ENCODE results near the gene SH3GLB2.
"Not testable (repeated sequence)": the region's sequence is repeated elsewhere in the genome, so short reads cannot be mapped to it uniquely, and the experiment has no call there.

Gene SH3GLB2

GRCh38 chr9:129013674-129014073 lies 14.5 kb downstream of the SH3GLB2 start:
- no peak for DNase-seq

- no peak for DNase-seq
Measured at GRCh38 chr9:129012893-129013448, 15.2 kb downstream of the SH3GLB2 start.

GRCh38 chr9:129012343-129012742 lies 15.8 kb downstream of the SH3GLB2 start:
- no peak for DNase-seq

GRCh38 chr9:129011761-129012181 lies 16.4 kb downstream of the SH3GLB2 start:
- DNase-seq = no peak

- DNase-seq = no peak
Measured at GRCh38 chr9:129011170-129011569, 17.0 kb downstream of the SH3GLB2 start.

GRCh38 chr9:129010267-129010975 lies 17.7 kb downstream of the SH3GLB2 start:
- no peak for DNase-seq

- no peak for DNase-seq
Measured at GRCh38 chr9:129009584-129010141, 18.5 kb downstream of the SH3GLB2 start.

GRCh38 chr9:129008986-129009583 lies 19.0 kb downstream of the SH3GLB2 start:
- DNase-seq = no peak

- DNase-seq = no peak
Measured at GRCh38 chr9:129008469-129008965, 19.6 kb downstream of the SH3GLB2 start.

- DNase-seq = peak in 1 of 2 experiments; percentile 9
Measured at GRCh38 chr9:129007766-129008468, 20.2 kb downstream of the SH3GLB2 start.

- DNase-seq = no peak
Measured at GRCh38 chr9:129007035-129007765, 20.9 kb downstream of the SH3GLB2 start.

GRCh38 chr9:129006328-129007034 lies 21.6 kb downstream of the SH3GLB2 start:
- peak in 1 of 2 experiments; percentile 68 for DNase-seq

- DNase-seq = no peak
Measured at GRCh38 chr9:129005336-129005997, 22.7 kb downstream of the SH3GLB2 start.

- DNase-seq = not testable (repeated sequence)
Measured at GRCh38 chr9:129004173-129004572, 24.0 kb downstream of the SH3GLB2 start.

GRCh38 chr9:129002992-129003391 lies 25.1 kb downstream of the SH3GLB2 start:
- no peak for DNase-seq

GRCh38 chr9:129001504-129002325 lies 26.4 kb downstream of the SH3GLB2 start:
- DNase-seq = no peak

- DNase-seq = no peak
Measured at GRCh38 chr9:128999581-129000206, 28.4 kb downstream of the SH3GLB2 start.

GRCh38 chr9:128998462-128998861 lies 29.7 kb downstream of the SH3GLB2 start:
- DNase-seq = no peak

- DNase-seq = no peak
Measured at GRCh38 chr9:128995791-128996190, 32.3 kb downstream of the SH3GLB2 start.

GRCh38 chr9:128992995-128993394 lies 35.1 kb downstream of the SH3GLB2 start:
- DNase-seq = no peak

Measured in NCI-H526 (cell line).